GM12891 (cell line): ENCODE measurements around the gene CHORDC1.

Experiments
- POLR2A ChIP-seq: IDR thresholded peaks from 2 replicates; pipeline ENCODE4 v1.6.1; 2011; ENCODE audit warnings: low read depth, low read length, control low read depth
- POLR2AphosphoS5 ChIP-seq: IDR thresholded peaks from 2 replicates; pipeline ENCODE4 v1.6.1; 2011; ENCODE audit warnings: low read depth, low read length, control low read depth

DNA sequence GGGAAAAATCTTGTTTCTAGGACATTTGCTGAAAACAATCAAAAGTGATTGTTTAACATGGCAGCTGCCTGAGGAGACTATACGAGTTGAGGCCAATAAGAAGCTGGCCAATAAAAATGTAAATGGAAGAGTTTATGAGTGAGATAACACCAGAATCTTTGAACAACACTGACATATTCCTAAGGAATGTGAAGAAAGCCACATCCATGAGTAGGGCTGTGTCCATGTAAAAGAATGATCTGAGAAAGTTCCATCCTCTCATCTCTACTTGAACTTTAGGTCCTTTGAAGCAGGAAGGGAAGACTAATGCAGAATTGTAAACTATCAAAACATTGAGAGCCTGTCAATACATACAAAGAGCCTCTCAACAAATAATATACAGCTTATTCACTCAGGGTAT lies 6.9 kb upstream of the CHORDC1 start:
- no peak for TF ChIP-seq POLR2A
- TF ChIP-seq POLR2AphosphoS5: no peak
